Naive thymus-derived CD4-positive, alpha-beta T cell (primary cell): ENCODE measurements around the gene RNF4. TPM values are rescaled to one million over a fixed set of nuclear protein-coding genes. Genes with fewer than 3 reads are reported as not detected.

Experiments used
- ATAC-seq: fragments of 150-1000 bp; cut with Tn5 transposase; 2 replicates; pipeline ENCODE4 v1.10.0; 2021; ENCODE audit warnings: mild to moderate bottlenecking, moderate library complexity
- CTCF ChIA-PET: fragments of 350-600 bp; sonication (Branson Sonifier 250); formaldehyde crosslinking; loops from one replicate; lab custom pipeline; 2021; ENCODE audit warnings: antibody characterized with exemption; lab: Charles Lee
- POLR2A ChIA-PET: fragments of 350-600 bp; sonication (Branson Sonifier 250); formaldehyde crosslinking; loops from one replicate; lab custom pipeline; 2021; ENCODE audit warnings: antibody characterized with exemption, inconsistent platforms; lab: Charles Lee
- DNase-seq, 9 donors: peaks; one replicate each; pipeline versions ENCODE4 v3.0.0 to v3.0.0-alpha.2; 2020 to 2022; ENCODE audit warnings: mixed read lengths in 1 of 9
- H3K27ac ChIP-seq: one replicate; pipeline ENCODE4 v1.7.0; 2013; ENCODE audit warnings: mild to moderate bottlenecking, low read depth, low read length, moderate library complexity
- H3K27me3 ChIP-seq, 2 donors: one replicate each; pipeline ENCODE4 v1.7.0; 2013; ENCODE audit warnings: low read length in 2 of 2, mild to moderate bottlenecking in 2 of 2, moderate library complexity in 2 of 2; ENCODE audit not compliant: control insufficient read depth in 2 of 2, insufficient read depth in 2 of 2
- H3K36me3 ChIP-seq, 3 experiments: 1 replicate in 2 of 3; 2 replicates in 1 of 3; pipeline ENCODE4 v1.7.0; 2013; ENCODE audit warnings: low read length in 3 of 3, mild to moderate bottlenecking in 3 of 3, moderate library complexity in 1 of 3; ENCODE audit not compliant: insufficient read depth in 3 of 3, control insufficient read depth in 2 of 3
- H3K4me1 ChIP-seq, 2 donors: one replicate each; pipeline ENCODE4 v1.7.0; 2013; ENCODE audit warnings: low read length in 2 of 2, mild to moderate bottlenecking in 2 of 2, moderate library complexity in 1 of 2; ENCODE audit not compliant: control insufficient read depth in 2 of 2, insufficient read depth in 2 of 2
- H3K4me3 ChIP-seq: 2 replicates; pipeline ENCODE4 v1.7.0; 2013; ENCODE audit warnings: mild to moderate bottlenecking, low read length
- H3K9me3 ChIP-seq, 3 experiments: 1 replicate in 2 of 3; 2 replicates in 1 of 3; pipeline ENCODE4 v1.7.0; 2013; ENCODE audit warnings: low read length in 3 of 3; ENCODE audit not compliant: control insufficient read depth in 2 of 3
- H3K27ac Mint-ChIP-seq, 9 donors: one replicate each; pipeline ENCODE4 v1.8.0; 2020 to 2022; ENCODE audit warnings: mixed read lengths in 9 of 9, mild to moderate bottlenecking in 8 of 9, moderate library complexity in 5 of 9, inconsistent platforms in 2 of 9
- H3K27me3 Mint-ChIP-seq, 5 donors: one replicate each; pipeline ENCODE4 v1.8.0; 2021 to 2022; ENCODE audit warnings: mixed read lengths in 5 of 5, mild to moderate bottlenecking in 1 of 5
- H3K36me3 Mint-ChIP-seq, 5 donors: one replicate each; pipeline ENCODE4 v1.8.0; 2020 to 2022; ENCODE audit warnings: mixed read lengths in 5 of 5, mild to moderate bottlenecking in 3 of 5, inconsistent platforms in 1 of 5
- H3K4me1 Mint-ChIP-seq, 7 donors: one replicate each; pipeline ENCODE4 v1.8.0; 2020 to 2022; ENCODE audit warnings: mixed read lengths in 7 of 7, mild to moderate bottlenecking in 3 of 7, inconsistent platforms in 1 of 7
- H3K4me3 Mint-ChIP-seq, 10 donors: one replicate each; pipeline ENCODE4 v1.8.0; 2020 to 2022; ENCODE audit warnings: mild to moderate bottlenecking in 10 of 10, mixed read lengths in 10 of 10, moderate library complexity in 6 of 10, inconsistent platforms in 2 of 10
- H3K9me3 Mint-ChIP-seq, 11 donors: one replicate each; pipeline ENCODE4 v1.8.0; 2020 to 2022; ENCODE audit warnings: mixed read lengths in 11 of 11, mild to moderate bottlenecking in 4 of 11, inconsistent platforms in 1 of 11, moderate library complexity in 1 of 11
- intact Hi-C, 2 donors: fragments of 100-400 bp; cut with micrococcal nuclease; formaldehyde crosslinking; loops; one replicate each; pipeline ENCODE4 v1.15.1; 2023
- polyA plus RNA-seq, 2 donors: library from polyadenylated mRNA; unstranded; fragments of 300-500 nt; fragmentation: Illumina TruSeq; gene quantifications; one replicate each; pipeline ENCODE4 v1.2.3, GENCODE V29; 2021
- total RNA-seq, 6 experiments: library from RNA in 5 of 6; stranded (reverse) in 5 of 6; gene quantifications; 1 replicate in 5 of 6; 2 replicates in 1 of 6; pipeline ENCODE4 v1.2.3 and lab custom pipeline; 2021 to 2026

The RNF4 gene
- total and polyA plus RNA-seq, 7 experiments from 2014 or later, result 69.4 to 101 (median 91.8) TPM

DNA sequence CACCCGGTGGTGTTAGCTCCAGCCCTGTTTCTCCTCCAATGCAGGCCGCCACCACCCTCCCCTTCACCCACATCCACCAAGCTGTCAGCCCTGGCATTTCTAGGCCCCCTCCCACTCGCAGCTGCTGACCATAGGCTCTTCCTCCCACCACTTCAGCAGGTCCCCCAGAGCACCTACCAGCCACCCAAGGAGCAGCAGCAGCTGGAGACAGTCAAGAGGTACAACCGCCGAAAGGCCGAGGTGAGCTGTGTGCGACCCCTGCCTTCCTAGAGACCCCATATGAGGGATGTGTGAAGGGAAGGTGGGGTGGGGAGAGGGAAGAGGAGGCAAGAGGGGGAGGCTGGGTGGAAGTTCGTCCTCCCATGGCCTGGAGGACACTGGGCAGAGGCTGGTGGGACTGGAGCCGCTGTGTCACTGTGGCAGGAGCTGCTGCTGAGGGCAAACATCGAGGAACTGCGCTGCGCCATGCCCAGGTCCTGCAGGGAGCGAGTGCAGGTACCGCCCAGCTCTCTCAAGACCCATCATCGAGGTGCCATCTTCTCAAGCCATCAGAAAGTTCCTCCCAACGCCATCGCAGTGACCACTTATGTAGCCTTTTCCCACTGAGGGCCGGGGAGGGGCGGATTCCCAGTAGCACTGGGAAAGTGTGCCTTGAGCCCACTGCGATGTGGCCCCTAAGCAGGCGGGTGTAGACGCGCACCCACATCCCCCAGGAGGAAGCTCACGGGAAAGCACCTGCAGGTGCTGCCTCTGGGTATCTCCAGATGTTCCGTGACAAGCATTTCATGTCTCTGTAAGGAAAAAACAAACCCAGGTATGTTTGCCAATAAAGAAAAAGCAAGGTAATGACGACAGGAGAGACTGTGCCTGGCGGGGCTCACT lies 19.2 kb upstream of the RNF4 start:
- Histone ChIP-seq H3K4me3 (no peak overlapping the region), H3K27me3 (no peaks in the 10 kb centered on the region), H3K27ac (no peak overlapping the region), H3K4me1 (no peaks in the 10 kb centered on the region), H3K9me3 (no peaks in the 10 kb centered on the region), H3K36me3 (no peaks in the 10 kb centered on the region)
- ChIA-PET POLR2A (no interaction called here), CTCF (no interaction called here)
- no peaks in the 10 kb centered on the region for H3K4me1 Mint-ChIP-seq
- H3K27me3 Mint-ChIP-seq, result no peaks in the 10 kb centered on the region
- intact Hi-C loops, result no loop called here
- ATAC-seq (no peak), DNase-seq (no peak)
- H3K4me3 Mint-ChIP-seq, result no peak overlapping the region
- H3K9me3 Mint-ChIP-seq, result no peaks in the 10 kb centered on the region
- H3K36me3 Mint-ChIP-seq, result no peaks in the 10 kb centered on the region
- H3K27ac Mint-ChIP-seq, result peak overlapping the region in 1 of 9 donors; percentile 65

DNA sequence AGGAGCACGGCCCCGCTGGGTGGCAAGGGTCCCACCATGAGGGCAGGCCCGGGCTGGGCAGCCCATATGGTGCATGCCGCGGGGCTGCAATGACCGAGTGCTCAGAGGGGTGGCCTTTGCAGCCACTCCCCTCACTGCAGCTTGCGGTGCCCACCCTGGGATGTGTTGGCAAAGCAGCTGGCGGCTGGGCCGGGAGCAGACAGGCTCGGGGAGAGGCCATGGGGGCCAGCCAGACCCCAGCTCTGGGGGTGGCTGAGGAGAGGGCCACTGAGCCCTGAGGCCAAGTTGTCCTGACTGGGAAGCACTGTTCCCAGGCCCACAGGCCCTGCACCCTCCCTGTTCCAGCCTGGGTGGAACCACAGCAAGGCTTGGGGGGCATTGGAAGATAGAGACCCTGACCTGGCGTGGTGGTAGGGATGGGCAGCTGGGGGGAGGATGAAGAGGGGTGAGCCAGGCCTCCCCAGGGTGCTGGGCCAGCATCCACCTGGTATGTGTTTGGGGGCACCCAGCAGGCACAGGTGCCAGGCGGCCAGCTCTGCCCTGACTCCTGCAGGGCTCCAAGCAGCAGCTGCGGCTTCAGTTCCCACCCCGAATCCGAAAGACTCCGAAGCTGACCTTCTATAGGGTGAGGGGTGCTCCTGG lies 18.4 kb upstream of the RNF4 start:
- H3K36me3 Mint-ChIP-seq, result no peaks in the 10 kb centered on the region
- H3K4me1 Mint-ChIP-seq, result no peaks in the 10 kb centered on the region
- no peaks in the 10 kb centered on the region for H3K9me3 Mint-ChIP-seq
- no peaks in the 10 kb centered on the region for H3K36me3 ChIP-seq
- no peak overlapping the region for H3K27ac Mint-ChIP-seq
- H3K4me1 ChIP-seq, result no peaks in the 10 kb centered on the region
- ATAC-seq (no peak), DNase-seq (no peak)
- H3K27me3 ChIP-seq, result no peaks in the 10 kb centered on the region
- H3K4me3 Mint-ChIP-seq, result no peak overlapping the region
- no peaks in the 10 kb centered on the region for H3K27me3 Mint-ChIP-seq
- no peaks in the 10 kb centered on the region for H3K9me3 ChIP-seq
- H3K27ac ChIP-seq, result no peak overlapping the region
- intact Hi-C loops, result no loop called here
- ChIA-PET CTCF (no interaction called here), POLR2A (no interaction called here)
- no peak overlapping the region for H3K4me3 ChIP-seq

DNA sequence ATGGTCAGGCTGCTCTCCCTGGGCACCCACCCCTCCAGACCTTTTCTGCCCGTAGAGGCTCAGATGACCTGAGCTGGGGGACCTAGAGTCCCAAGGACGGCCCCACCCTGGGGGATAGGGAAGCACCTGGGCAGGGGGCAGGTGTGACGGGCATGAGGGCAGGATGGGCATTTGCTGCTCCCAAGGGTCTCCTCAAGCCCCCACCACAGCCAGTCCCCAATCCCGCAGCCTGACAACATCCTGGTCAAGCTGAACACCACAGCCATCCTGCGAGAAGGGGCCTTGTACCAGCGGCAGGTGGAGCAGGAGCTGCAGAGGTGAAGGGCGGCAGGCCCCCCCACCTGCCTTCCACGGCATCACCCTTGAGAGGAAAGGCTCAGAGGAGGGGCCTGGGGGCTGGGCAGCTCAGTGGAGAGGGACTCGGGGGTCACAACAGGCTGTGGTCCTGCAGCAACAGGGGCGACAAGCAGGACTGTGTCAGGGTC lies 17.8 kb upstream of the RNF4 start:
- H3K27me3 ChIP-seq, result no peaks in the 10 kb centered on the region
- H3K27ac ChIP-seq, result no peak overlapping the region
- H3K4me3 ChIP-seq, result no peak overlapping the region
- Mint-ChIP-seq H3K4me1 (no peaks in the 10 kb centered on the region), H3K36me3 (no peaks in the 10 kb centered on the region), H3K27ac (no peak overlapping the region), H3K4me3 (no peak overlapping the region), H3K9me3 (no peaks in the 10 kb centered on the region), H3K27me3 (no peaks in the 10 kb centered on the region)
- H3K4me1 ChIP-seq, result no peaks in the 10 kb centered on the region
- no peaks in the 10 kb centered on the region for H3K36me3 ChIP-seq
- ATAC-seq (no peak), DNase-seq (no peak)
- H3K9me3 ChIP-seq, result no peaks in the 10 kb centered on the region
- CTCF ChIA-PET, result no interaction called here
- intact Hi-C loops, result no loop called here
- POLR2A ChIA-PET, result no interaction called here

DNA sequence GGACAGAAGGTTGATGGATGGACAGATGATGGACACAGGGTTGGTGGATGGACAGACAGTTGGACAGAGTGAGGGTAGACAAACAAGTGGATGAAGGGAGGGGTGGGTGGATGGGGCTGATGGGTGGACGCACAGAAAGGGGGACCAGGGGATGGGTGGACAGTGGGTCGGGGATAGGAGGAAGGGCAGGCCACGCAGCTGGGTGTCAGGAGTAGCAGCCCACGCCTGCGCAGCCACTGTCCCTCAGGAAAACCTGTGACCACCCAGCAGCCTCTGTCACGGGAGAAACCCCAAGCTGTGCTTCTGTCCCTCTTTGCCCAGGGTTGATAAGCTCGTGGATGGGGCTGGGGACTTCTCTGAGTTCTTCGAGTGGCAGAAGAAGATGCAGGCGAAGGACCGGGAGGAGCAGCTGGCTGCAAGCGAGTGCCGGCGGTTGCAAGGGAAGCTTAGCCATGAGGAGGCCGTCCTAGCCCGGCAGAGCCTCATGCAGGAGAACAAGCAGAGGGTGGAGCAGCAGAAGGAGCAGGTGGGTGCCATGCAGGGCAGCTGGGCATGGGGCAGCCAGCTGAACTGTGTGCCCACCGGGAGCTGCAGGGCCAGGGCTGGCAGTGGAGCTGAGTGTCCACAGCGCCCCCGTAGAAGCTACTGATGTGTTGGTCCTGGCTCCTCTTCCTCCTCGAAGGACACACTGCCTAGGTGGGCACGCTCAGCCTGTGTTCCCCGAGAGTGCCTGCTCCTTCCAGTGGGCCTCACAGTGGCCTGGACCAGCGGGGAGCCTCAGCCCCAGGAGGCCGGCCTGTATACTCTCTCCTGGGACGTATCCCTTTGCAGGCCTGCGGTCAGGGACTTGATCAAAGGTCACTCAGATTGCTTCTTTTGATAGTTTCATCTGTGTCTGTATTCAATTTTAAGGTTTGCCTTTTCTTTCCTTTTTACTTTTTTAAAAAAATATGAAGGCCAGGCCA lies 16.8 kb upstream of the RNF4 start:
- no peaks in the 10 kb centered on the region for H3K27me3 Mint-ChIP-seq
- Histone ChIP-seq H3K27me3 (no peaks in the 10 kb centered on the region), H3K36me3 (no peaks in the 10 kb centered on the region), H3K27ac (no peak overlapping the region), H3K4me1 (no peaks in the 10 kb centered on the region), H3K4me3 (no peak overlapping the region), H3K9me3 (no peaks in the 10 kb centered on the region)
- H3K9me3 Mint-ChIP-seq, result no peaks in the 10 kb centered on the region
- no peaks in the 10 kb centered on the region for H3K36me3 Mint-ChIP-seq
- H3K27ac Mint-ChIP-seq, result peak overlapping the region in 1 of 9 donors; percentile 37
- CTCF ChIA-PET, result interaction anchor here (0.6 kb wide), 1 partner anchor 11 kb away, joined by 4 read pairs; no protein-coding TSS in a partner anchor
- POLR2A ChIA-PET, result interaction anchor here (0.7 kb wide), 1 partner anchor 1350 kb away, joined by 3 read pairs; no protein-coding TSS in a partner anchor
- no peak overlapping the region for H3K4me3 Mint-ChIP-seq
- ATAC-seq (peak; percentile 16), DNase-seq (no peak)
- no peaks in the 10 kb centered on the region for H3K4me1 Mint-ChIP-seq
- intact Hi-C loops, result no loop called here

DNA sequence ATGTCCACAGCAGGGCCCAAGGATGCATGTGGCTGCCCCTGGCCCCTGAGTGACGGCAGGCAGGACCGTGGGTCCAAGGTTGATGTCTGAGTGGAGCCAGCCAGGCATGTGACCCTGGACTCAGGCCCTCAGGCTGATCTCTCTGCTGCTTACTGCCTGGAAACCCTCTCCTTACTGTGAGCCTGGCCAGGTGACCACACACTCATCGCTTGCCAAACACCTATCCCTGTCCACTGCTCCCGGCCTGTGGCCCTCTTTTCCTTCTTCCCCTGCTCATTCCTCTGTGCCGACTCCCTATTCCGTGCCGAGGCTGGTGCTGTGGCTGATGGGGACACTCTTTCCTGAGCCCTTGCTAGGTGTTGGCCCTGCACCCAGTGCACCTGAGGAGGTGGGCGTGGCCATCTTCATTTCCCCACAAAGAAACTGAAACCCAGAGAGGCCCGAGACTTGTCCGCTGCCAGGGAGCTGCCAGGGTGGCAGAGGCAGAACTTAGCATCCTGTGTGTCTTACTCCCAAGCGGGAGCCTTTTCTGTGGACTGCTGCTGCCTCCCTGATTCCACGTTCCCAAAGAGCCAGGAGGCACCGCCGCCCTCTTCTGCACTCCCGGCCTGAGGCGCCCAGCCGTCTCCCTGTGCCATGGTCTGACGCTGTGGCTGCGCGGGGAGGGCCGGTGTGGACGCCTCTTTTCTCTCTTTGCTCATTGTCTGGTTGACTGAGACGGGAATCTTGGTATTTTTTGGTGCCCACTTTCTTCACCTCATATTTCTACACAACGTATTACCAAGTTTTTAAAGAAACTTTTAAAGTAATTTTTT lies 11.2 kb upstream of the RNF4 start:
- Mint-ChIP-seq H3K4me1 (peaks cover 0 to 9% (median 7%) of the 10 kb centered on the region in 7 donors), H3K9me3 (no peaks in the 10 kb centered on the region), H3K36me3 (no peaks in the 10 kb centered on the region), H3K4me3 (peak overlapping the region in 1 of 10 donors; percentile 57), H3K27ac (no peak overlapping the region), H3K27me3 (peaks cover 0 to 26% (median 6%) of the 10 kb centered on the region in 5 donors)
- ATAC-seq (no peak), DNase-seq (no peak)
- Histone ChIP-seq H3K27ac (no peak overlapping the region), H3K27me3 (no peaks in the 10 kb centered on the region), H3K4me3 (no peak overlapping the region), H3K36me3 (no peaks in the 10 kb centered on the region), H3K9me3 (no peaks in the 10 kb centered on the region), H3K4me1 (no peaks in the 10 kb centered on the region)
- POLR2A ChIA-PET, result no interaction called here
- CTCF ChIA-PET, result no interaction called here
- intact Hi-C loops, result no loop called here
